ENCODE data around the gene LRRIQ3.

GRCh38 chr1:74012583-74012982 is 185.4 kb downstream of the LRRIQ3 start:
- TF ChIP-seq CTCF (IDR thresholded peaks at IDR 0.05) (no peak), POLR2A (IDR thresholded peaks at IDR 0.05) (no peak)

Data from right lobe of liver (tissue), 4 donors.